DND-41 (cell line): ENCODE results near the gene ADI1.

Source experiments
- ATAC-seq: fragments of 200-7000 bp; cut with Tn5 transposase; 3 replicates; pipeline ENCODE4 v1.9.1; 2021; ENCODE audit warnings: low read depth; ENCODE audit not compliant: insufficient read depth
- DNase-seq: peaks from one replicate; pipeline ENCODE4 v3.0.0-alpha.2; 2020
- H2AFZ ChIP-seq: 2 replicates; pipeline ENCODE4 v1.6.0; 2012; ENCODE audit warnings: low read depth, low read length
- H3K27ac ChIP-seq: 2 replicates; pipeline ENCODE4 v1.5.1; 2012; ENCODE audit warnings: low read length, inconsistent platforms
- H3K27me3 ChIP-seq: fragments of 200-600 bp; sonication (generic); 2 replicates; pipeline ENCODE4 v1.6.0; 2012; ENCODE audit warnings: low read length, mild to moderate bottlenecking, inconsistent platforms; ENCODE audit not compliant: insufficient read depth, poor library complexity
- H3K36me3 ChIP-seq: 2 replicates; pipeline ENCODE4 v1.5.1; 2012; ENCODE audit warnings: low read length, inconsistent platforms; ENCODE audit not compliant: insufficient read depth
- H3K4me1 ChIP-seq: 2 replicates; pipeline ENCODE4 v1.5.1; 2012; ENCODE audit warnings: mild to moderate bottlenecking, low read length; ENCODE audit not compliant: insufficient read depth
- H3K4me2 ChIP-seq: 2 replicates; pipeline ENCODE4 v1.6.0; 2012; ENCODE audit warnings: mild to moderate bottlenecking, moderate library complexity, low read length, inconsistent platforms; ENCODE audit not compliant: insufficient read depth
- H3K4me3 ChIP-seq, 2 experiments: fragments of 200-600 bp in 1 of 2; shearing (Covaris generic) in 1 of 2; 2 replicates each; pipeline ENCODE4 v1.5.1; 2012 to 2016; ENCODE audit warnings: inconsistent platforms in 2 of 2, low read length in 2 of 2, mild to moderate bottlenecking in 2 of 2, low read depth in 1 of 2, moderate library complexity in 1 of 2
- H3K79me2 ChIP-seq: 2 replicates; pipeline ENCODE4 v1.6.0; 2012; ENCODE audit warnings: low read length, inconsistent platforms; ENCODE audit not compliant: insufficient read depth
- H3K9ac ChIP-seq: 2 replicates; pipeline ENCODE4 v1.6.0; 2012; ENCODE audit warnings: low read depth, mild to moderate bottlenecking, inconsistent platforms, low read length, moderate library complexity
- H3K9me3 ChIP-seq: 2 replicates; pipeline ENCODE4 v1.5.1; 2012; ENCODE audit warnings: low read length, moderate library complexity, mild to moderate bottlenecking, inconsistent platforms; ENCODE audit not compliant: insufficient read depth, severe bottlenecking
- H4K20me1 ChIP-seq: 2 replicates; pipeline ENCODE4 v1.6.0; 2012; ENCODE audit warnings: low read length; ENCODE audit not compliant: insufficient read depth
- EZH2 ChIP-seq: IDR thresholded peaks from 3 replicates; pipeline ENCODE4 v1.6.1; 2012; ENCODE audit warnings: borderline replicate concordance, low read depth, mild to moderate bottlenecking, moderate library complexity, low read length, inconsistent platforms; ENCODE audit not compliant: severe bottlenecking
- TF ChIP-seq, protein P1 (sequence below): IDR thresholded peaks from 2 replicates; pipeline ENCODE4 v1.5.1; 2012; ENCODE audit warnings: borderline replicate concordance, low read length, moderate library complexity, mild to moderate bottlenecking; ENCODE audit not compliant: poor library complexity, severe bottlenecking; ENCODE audit errors: extremely low read depth

ADI1 gene

DNA sequence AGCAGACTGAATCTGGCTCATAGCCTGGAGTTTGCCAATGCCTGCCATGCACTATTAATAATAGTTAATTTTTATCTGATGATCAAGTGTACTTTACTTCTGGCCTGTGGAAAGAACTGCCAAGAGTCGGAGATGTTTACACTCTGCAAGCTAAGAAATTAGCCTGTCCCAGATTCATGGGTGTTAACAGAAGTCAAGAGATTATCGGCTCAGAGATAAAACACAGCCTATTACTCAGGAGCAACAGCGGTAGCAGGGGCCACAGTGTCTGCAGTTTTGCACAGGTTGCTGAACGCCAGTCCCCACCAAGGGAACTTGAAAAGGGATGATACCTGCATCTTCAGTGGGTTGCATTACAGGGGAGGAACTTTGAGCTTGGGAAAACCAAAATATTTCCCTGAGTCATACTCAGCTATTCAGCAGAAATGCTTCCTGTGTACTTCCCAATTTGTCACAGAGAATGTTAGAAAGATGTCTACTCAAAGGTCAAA, 4.3 kb upstream of the ADI1 start:
- Histone ChIP-seq H3K36me3 (no peaks in the 10 kb centered on the region; the same call in 1 of the 2 replicates), H3K9ac (no peak overlapping the region), H3K27me3 (no peaks in the 10 kb centered on the region), H4K20me1 (no peaks in the 10 kb centered on the region), H3K4me2 (no peak overlapping the region), H3K79me2 (peaks cover 17% of the 10 kb centered on the region), H2AFZ (no peak overlapping the region), H3K4me3 (no peak overlapping the region), H3K9me3 (no peaks in the 10 kb centered on the region), H3K4me1 (peaks cover 23% of the 10 kb centered on the region), H3K27ac (no peak overlapping the region)
- ATAC-seq (no peak), DNase-seq (no peak)
- TF ChIP-seq, protein P1, sequence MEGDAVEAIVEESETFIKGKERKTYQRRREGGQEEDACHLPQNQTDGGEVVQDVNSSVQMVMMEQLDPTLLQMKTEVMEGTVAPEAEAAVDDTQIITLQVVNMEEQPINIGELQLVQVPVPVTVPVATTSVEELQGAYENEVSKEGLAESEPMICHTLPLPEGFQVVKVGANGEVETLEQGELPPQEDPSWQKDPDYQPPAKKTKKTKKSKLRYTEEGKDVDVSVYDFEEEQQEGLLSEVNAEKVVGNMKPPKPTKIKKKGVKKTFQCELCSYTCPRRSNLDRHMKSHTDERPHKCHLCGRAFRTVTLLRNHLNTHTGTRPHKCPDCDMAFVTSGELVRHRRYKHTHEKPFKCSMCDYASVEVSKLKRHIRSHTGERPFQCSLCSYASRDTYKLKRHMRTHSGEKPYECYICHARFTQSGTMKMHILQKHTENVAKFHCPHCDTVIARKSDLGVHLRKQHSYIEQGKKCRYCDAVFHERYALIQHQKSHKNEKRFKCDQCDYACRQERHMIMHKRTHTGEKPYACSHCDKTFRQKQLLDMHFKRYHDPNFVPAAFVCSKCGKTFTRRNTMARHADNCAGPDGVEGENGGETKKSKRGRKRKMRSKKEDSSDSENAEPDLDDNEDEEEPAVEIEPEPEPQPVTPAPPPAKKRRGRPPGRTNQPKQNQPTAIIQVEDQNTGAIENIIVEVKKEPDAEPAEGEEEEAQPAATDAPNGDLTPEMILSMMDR = no peak
- TF ChIP-seq EZH2 = no peak

DNA sequence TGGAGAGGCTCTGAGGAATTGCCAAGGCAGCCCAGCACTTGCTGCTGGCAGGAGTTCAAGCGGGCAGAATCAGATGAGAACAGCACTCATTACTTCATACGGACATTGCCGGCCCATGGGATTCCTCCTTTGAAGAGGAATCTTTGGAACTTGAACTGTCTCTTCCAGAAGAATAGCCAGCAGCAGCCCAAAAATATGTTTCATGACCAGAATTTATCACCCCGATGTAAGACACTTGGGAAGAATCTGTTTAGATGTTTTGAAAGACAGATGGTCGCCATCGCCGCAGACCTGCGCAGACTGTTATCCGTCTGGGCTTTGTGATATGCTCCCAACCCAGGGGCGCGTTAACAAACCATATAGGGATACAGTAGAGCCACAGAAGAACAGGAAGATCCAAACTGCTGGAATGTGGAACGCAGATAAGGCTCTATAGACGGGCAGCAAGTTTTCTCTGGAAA, 3.7 kb upstream of the ADI1 start:
- Histone ChIP-seq H3K27me3 (no peaks in the 10 kb centered on the region), H3K4me3 (no peak overlapping the region), H2AFZ (no peak overlapping the region), H3K4me2 (no peak overlapping the region), H4K20me1 (no peaks in the 10 kb centered on the region), H3K79me2 (peaks cover 23% of the 10 kb centered on the region), H3K9ac (no peak overlapping the region), H3K9me3 (no peaks in the 10 kb centered on the region), H3K36me3 (no peaks in the 10 kb centered on the region; the same call in 1 of the 2 replicates), H3K27ac (no peak overlapping the region), H3K4me1 (peaks cover 26% of the 10 kb centered on the region)
- DNase-seq = no peak
- TF ChIP-seq, protein P1 = no peak
- no peak for TF ChIP-seq EZH2
- no peak for ATAC-seq

DNA sequence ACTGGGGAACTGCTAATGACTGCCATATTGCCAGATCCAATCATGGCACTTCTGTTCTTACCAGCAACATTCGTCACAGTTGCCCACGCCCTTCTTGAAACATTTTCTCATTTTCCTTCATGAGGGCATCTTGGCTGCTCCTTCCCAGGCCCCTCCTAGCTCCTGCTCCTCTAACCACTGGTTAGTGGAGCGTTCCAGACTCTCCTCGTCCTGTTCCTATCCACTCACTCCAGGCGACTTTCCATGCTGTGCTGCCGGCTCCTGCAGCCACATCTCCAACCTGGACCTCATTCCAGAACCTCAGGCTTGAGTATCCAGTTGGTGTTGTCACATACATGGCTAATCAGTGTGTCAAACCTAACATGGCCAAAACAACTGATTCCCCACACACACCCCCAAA, 1.3 kb upstream of the ADI1 start:
- Histone ChIP-seq H4K20me1 (no peaks in the 10 kb centered on the region), H3K27ac (no peak overlapping the region), H2AFZ (no peak overlapping the region), H3K9ac (peak overlapping the region; percentile 95; the same call in 1 of the 2 replicates), H3K36me3 (peaks cover 8% of the 10 kb centered on the region), H3K4me1 (peaks cover 35% of the 10 kb centered on the region), H3K9me3 (no peaks in the 10 kb centered on the region), H3K4me3 (peak overlapping the region in 1 of 2 experiments; percentile 84; a peak in 2 of 4 replicates), H3K27me3 (no peaks in the 10 kb centered on the region), H3K4me2 (peak overlapping the region; percentile 78), H3K79me2 (peaks cover 41% of the 10 kb centered on the region)
- DNase-seq (no peak), ATAC-seq (no peak)
- TF ChIP-seq, protein P1 = no peak
